Gastrocnemius medialis (tissue), 4 donors: ENCODE results near the gene SEPTIN5.

Experiments used
- CTCF ChIP-seq, 5 experiments: fragments of 450-650 bp in 3 of 5; fragments of 200-600 bp in 2 of 5; sonication (generic) in 2 of 5; IDR thresholded peaks in 4 of 5; conservative IDR thresholded peaks in 1 of 5; 1 replicate in 4 of 5; 2 replicates in 1 of 5; pipeline ENCODE4 v1.5.1; 2016 to 2019; ENCODE audit warnings: antibody characterized with exemption in 5 of 5, mild to moderate bottlenecking in 3 of 5, moderate library complexity in 3 of 5
- POLR2A ChIP-seq, 2 donors: fragments of 450-650 bp; IDR thresholded peaks; one replicate each; pipeline ENCODE4 v1.6.1; 2017; ENCODE audit warnings: antibody characterized with exemption in 2 of 2, mild to moderate bottlenecking in 2 of 2, moderate library complexity in 2 of 2

- TF ChIP-seq CTCF (IDR thresholded peaks at IDR 0.05 in 4 of 5, conservative IDR thresholded peaks at IDR 0.05 in 1 of 5) (no peak), POLR2A (IDR thresholded peaks at IDR 0.05) (no peak)
These were observed 13.2 kb downstream of the SEPTIN5 start for GRCh38 chr22:19727310-19728150.
